HUES64 (cell line): Measurements from ENCODE around the gene EML3. TPM values are rescaled to one million over a fixed set of nuclear protein-coding genes. Genes with fewer than 3 reads are reported as not detected.
"Not testable (repeated sequence)": the region's sequence is repeated elsewhere in the genome, so short reads cannot be mapped to it uniquely, and the experiment has no call there.

Source experiments
- H3K27ac ChIP-seq: 2 replicates; pipeline ENCODE4 v1.7.0; 2013; ENCODE audit warnings: low read depth, low read length, inconsistent platforms
- H3K27me3 ChIP-seq: 2 replicates; pipeline ENCODE4 v1.6.1; 2013; ENCODE audit warnings: mild to moderate bottlenecking, low read length; ENCODE audit not compliant: insufficient read depth
- H3K36me3 ChIP-seq: 2 replicates; pipeline ENCODE4 v1.6.1; 2013; ENCODE audit warnings: mild to moderate bottlenecking, low read length; ENCODE audit not compliant: insufficient read depth
- H3K4me1 ChIP-seq: 2 replicates; pipeline ENCODE4 v1.6.1; 2013; ENCODE audit warnings: mild to moderate bottlenecking, low read length, moderate library complexity; ENCODE audit not compliant: insufficient read depth
- H3K4me3 ChIP-seq: 2 replicates; pipeline ENCODE4 v1.5.1; 2013; ENCODE audit warnings: mild to moderate bottlenecking, low read length, moderate library complexity
- H3K9ac ChIP-seq: 2 replicates; pipeline ENCODE4 v1.6.1; 2013; ENCODE audit warnings: mild to moderate bottlenecking, low read depth, low read length
- H3K9me3 ChIP-seq: 2 replicates; pipeline ENCODE4 v1.6.1; 2013; ENCODE audit warnings: low read depth, low read length; ENCODE audit not compliant: insufficient read depth
- WGBS: fragments of 150-250, 120-280 bp; methylation state at CpG from one replicate; pipeline ENCODE4 v1.1.7; 2013; ENCODE audit warnings: missing lambda C conversion rate; 5-methylcytosine and 5-hydroxymethylcytosine counted together
- polyA plus RNA-seq, 2 experiments: library from polyadenylated mRNA; stranded (reverse); fragments of 50-300 nt; gene quantifications; one replicate each; pipeline ENCODE4 v1.2.3, GENCODE V29; 2013

Gene EML3, protein sequence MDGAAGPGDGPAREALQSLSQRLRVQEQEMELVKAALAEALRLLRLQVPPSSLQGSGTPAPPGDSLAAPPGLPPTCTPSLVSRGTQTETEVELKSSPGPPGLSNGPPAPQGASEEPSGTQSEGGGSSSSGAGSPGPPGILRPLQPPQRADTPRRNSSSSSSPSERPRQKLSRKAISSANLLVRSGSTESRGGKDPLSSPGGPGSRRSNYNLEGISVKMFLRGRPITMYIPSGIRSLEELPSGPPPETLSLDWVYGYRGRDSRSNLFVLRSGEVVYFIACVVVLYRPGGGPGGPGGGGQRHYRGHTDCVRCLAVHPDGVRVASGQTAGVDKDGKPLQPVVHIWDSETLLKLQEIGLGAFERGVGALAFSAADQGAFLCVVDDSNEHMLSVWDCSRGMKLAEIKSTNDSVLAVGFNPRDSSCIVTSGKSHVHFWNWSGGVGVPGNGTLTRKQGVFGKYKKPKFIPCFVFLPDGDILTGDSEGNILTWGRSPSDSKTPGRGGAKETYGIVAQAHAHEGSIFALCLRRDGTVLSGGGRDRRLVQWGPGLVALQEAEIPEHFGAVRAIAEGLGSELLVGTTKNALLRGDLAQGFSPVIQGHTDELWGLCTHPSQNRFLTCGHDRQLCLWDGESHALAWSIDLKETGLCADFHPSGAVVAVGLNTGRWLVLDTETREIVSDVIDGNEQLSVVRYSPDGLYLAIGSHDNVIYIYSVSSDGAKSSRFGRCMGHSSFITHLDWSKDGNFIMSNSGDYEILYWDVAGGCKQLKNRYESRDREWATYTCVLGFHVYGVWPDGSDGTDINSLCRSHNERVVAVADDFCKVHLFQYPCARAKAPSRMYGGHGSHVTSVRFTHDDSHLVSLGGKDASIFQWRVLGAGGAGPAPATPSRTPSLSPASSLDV
- 10.8 TPM for polyA plus RNA-seq (2013, experiment 1 of 2)
- polyA plus RNA-seq (2013, experiment 2 of 2), result 11.2 TPM

- H3K9me3 ChIP-seq, result no peaks in the 10 kb centered on the region
- peaks cover 10% of the 10 kb centered on the region; the same call in 1 of the 2 replicates for H3K27me3 ChIP-seq
- H3K27ac ChIP-seq, result no peak within 1 kb of the TSS
- WGBS, result 4% methylated on average over 87 of the region's 91 CpGs
- peak within 1 kb of the TSS; percentile 66 for H3K4me3 ChIP-seq
- H3K9ac ChIP-seq, result peak within 1 kb of the TSS; percentile 39; the same call in 1 of the 2 replicates
- H3K36me3 ChIP-seq, result peaks cover 7% of the 10 kb centered on the region; the same call in 1 of the 2 replicates
- peaks cover 5% of the 10 kb centered on the region; the same call in 1 of the 2 replicates for H3K4me1 ChIP-seq
Measured at GRCh38 chr11:62612366-62613290, at the start of gene EML3, which contains the start of gene ROM1. TSS of gene EML3 (minus strand) at chr11:62612775. CDS start at chr11:62612457, 318 bp downstream. TSS of gene ROM1 (plus strand) at chr11:62613257. CDS start at chr11:62613282, 25 bp downstream.

DNA sequence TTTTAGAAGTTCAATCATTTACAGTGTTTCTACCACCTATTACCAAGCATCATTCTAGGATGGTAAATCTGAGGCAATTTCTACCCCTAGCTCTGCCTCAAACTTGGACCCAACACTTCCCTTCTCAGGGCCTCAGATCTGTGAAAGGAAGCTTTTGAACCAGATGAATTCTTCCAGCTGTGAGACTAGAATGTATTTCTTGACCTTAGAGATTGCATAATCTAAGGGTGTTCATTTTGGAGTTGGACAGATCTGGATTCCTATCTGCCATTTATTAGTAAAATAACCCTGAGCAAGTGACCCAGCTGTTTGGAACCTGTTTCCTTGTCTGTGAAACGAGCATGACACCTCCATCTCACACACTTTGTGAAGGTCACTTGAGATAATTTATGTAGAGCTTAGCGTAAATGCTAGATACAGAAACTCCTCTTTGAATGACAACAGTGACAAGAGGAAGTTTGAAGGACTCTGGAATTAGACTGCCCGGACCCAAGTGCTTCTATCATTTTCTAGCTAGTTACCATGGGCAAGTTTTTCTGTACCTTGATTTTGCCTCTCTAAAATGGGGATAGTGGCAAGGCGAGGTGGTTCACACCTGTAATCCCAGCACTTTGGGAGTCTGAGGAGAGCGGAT lies 44.3 kb upstream of the EML3 start:
- Histone ChIP-seq H3K36me3 (peaks cover 5% of the 10 kb centered on the region), H3K4me1 (no peaks in the 10 kb centered on the region), H3K9ac (no peak overlapping the region), H3K27me3 (no peaks in the 10 kb centered on the region), H3K4me3 (no peak overlapping the region), H3K9me3 (no peaks in the 10 kb centered on the region), H3K27ac (no peak overlapping the region)
- 64% methylated on average over 5 of the region's 5 CpGs for WGBS

GRCh38 chr11:62654297-62654696 lies 41.7 kb upstream of the EML3 start:
- no peak overlapping the region for H3K4me3 ChIP-seq
- WGBS, result 97% methylated on average over 11 of the region's 11 CpGs
- no peak overlapping the region for H3K27ac ChIP-seq
- no peaks in the 10 kb centered on the region for H3K9me3 ChIP-seq
- H3K27me3 ChIP-seq, result no peaks in the 10 kb centered on the region
- H3K4me1 ChIP-seq, result no peaks in the 10 kb centered on the region
- H3K36me3 ChIP-seq, result peaks cover 9% of the 10 kb centered on the region
- H3K9ac ChIP-seq, result no peak overlapping the region

- Histone ChIP-seq H3K36me3 (peaks cover 25% of the 10 kb centered on the region), H3K9me3 (no peaks in the 10 kb centered on the region)
- 41% methylated on average over 16 of the region's 16 CpGs for WGBS
Measured at GRCh38 chr11:62652161-62653006, 39.8 kb upstream of the EML3 start.

DNA sequence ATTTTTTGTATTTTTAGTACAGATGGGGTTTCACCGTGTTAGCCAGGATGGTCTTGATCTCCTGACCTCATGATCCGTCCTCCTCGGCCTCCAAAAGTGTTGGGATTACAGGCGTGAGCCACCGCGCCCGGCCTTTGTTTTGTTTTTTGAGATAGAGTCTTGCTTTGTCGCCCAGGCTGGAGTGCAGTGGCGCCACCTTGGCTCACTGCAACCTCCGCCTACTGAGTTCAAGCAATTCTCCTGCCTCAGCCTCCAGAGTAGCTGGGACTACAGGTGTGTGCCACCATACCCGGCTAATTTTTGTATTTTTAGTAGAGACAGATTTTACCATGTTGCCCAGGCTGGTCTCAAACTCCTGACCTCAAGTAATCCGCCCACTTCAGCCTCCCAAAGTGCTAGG lies 37.7 kb upstream of the EML3 start:
- H3K4me1 ChIP-seq, H3K27ac ChIP-seq, H3K9me3 ChIP-seq, H3K27me3 ChIP-seq, H3K4me3 ChIP-seq, H3K9ac ChIP-seq: not testable (repeated sequence)
- WGBS, result 95% methylated on average over 12 of the region's 12 CpGs
- H3K36me3 ChIP-seq, result peaks cover 25% of the 10 kb centered on the region

More at GRCh38 chr11:62652161-62653006, 39.8 kb upstream of the EML3 start:
- Histone ChIP-seq H3K9ac (peak overlapping the region; percentile 87), H3K4me1 (no peaks in the 10 kb centered on the region), H3K27me3 (no peaks in the 10 kb centered on the region), H3K4me3 (peak overlapping the region; percentile 79), H3K27ac (peak overlapping the region; percentile 80)

- Histone ChIP-seq H3K9me3 (no peaks in the 10 kb centered on the region), H3K36me3 (peaks cover 29% of the 10 kb centered on the region), H3K27ac (no peak overlapping the region), H3K9ac (no peak overlapping the region), H3K4me3 (no peak overlapping the region), H3K27me3 (no peaks in the 10 kb centered on the region), H3K4me1 (no peaks in the 10 kb centered on the region)
- 95% methylated on average over 11 of the region's 11 CpGs for WGBS
Measured at GRCh38 chr11:62649486-62649885, 36.9 kb upstream of the EML3 start.

DNA sequence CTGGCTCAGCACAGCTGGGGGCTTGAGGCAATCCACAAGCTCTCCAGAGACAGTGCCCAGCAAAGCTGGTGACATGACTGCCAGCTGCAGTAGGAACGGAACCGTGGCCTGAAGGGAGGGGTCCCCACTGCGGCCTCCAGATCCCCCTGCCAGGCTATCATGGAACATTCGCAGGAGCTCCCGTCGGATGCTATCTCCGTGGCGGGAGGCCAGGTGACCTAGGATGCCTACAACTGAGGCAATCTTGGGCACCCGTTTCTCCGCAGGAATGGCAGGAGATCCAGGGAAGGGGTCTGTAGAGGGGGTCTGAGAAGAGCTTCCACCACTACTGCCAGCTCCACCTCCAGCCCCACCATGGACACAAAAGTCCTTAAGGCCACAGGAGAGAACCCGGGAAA lies 36.4 kb upstream of the EML3 start:
- peaks cover 34% of the 10 kb centered on the region for H3K36me3 ChIP-seq

GRCh38 chr11:62648185-62648966 lies 35.8 kb upstream of the EML3 start:
- 95% methylated on average over 24 of the region's 24 CpGs for WGBS
- H3K27me3 ChIP-seq, result no peaks in the 10 kb centered on the region
- H3K27ac ChIP-seq, result no peak overlapping the region
- no peaks in the 10 kb centered on the region for H3K9me3 ChIP-seq
- H3K36me3 ChIP-seq, result peaks cover 40% of the 10 kb centered on the region
- no peaks in the 10 kb centered on the region for H3K4me1 ChIP-seq
- no peak overlapping the region for H3K4me3 ChIP-seq
- no peak overlapping the region for H3K9ac ChIP-seq

More for the DNA sequence above, 36.4 kb upstream of the EML3 start:
- Histone ChIP-seq H3K4me1 (no peaks in the 10 kb centered on the region), H3K9me3 (no peaks in the 10 kb centered on the region), H3K27me3 (no peaks in the 10 kb centered on the region), H3K4me3 (no peak overlapping the region), H3K27ac (no peak overlapping the region), H3K9ac (no peak overlapping the region)
- 97% methylated on average over 10 of the region's 11 CpGs for WGBS

DNA sequence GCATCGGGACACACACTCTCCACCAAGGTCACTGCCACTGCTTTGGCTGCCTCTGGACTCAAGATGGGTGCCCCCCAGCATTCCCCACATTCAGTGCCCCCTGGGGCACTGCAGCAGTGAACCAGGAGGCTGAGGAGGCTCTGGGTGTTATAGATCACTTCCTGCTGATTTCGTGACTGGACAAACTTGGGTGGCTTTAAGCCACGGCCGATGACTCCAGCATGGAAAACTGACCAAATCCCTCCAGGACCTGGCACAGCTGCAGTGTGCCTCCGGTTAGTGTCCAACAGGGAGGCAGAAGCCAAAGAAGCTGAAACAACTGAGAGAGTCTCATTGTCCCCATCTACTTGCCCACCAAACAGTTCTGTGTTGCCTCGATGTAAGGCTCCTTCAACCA lies 35.0 kb upstream of the EML3 start:
- Histone ChIP-seq H3K27me3 (no peaks in the 10 kb centered on the region), H3K27ac (no peak overlapping the region), H3K4me1 (no peaks in the 10 kb centered on the region), H3K9ac (no peak overlapping the region), H3K9me3 (no peaks in the 10 kb centered on the region), H3K36me3 (peaks cover 47% of the 10 kb centered on the region), H3K4me3 (no peak overlapping the region)
- WGBS, result 93% methylated on average over 6 of the region's 6 CpGs
